ENCODE results near the gene AATK.

DNA sequence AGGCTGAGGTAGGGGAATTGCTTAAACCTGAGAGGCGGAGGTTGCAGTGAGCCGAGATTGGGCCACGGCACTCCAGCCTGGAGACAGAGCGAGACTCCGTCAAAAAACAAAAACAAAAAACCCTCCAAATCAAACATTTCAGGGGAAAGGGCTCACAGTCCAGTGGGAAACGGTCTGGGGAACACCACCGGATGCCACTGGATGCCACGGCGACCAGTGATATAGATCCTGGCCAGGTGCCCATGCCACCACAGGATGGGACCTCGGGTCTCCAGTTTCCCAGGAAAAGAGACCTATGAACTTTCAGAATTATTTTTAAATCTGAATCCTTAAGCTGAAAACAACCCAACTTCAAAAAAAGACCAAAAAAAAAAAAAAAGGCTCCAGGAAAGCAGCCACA lies 44.4 kb upstream of the AATK start:
- TF ChIP-seq, protein P1, sequence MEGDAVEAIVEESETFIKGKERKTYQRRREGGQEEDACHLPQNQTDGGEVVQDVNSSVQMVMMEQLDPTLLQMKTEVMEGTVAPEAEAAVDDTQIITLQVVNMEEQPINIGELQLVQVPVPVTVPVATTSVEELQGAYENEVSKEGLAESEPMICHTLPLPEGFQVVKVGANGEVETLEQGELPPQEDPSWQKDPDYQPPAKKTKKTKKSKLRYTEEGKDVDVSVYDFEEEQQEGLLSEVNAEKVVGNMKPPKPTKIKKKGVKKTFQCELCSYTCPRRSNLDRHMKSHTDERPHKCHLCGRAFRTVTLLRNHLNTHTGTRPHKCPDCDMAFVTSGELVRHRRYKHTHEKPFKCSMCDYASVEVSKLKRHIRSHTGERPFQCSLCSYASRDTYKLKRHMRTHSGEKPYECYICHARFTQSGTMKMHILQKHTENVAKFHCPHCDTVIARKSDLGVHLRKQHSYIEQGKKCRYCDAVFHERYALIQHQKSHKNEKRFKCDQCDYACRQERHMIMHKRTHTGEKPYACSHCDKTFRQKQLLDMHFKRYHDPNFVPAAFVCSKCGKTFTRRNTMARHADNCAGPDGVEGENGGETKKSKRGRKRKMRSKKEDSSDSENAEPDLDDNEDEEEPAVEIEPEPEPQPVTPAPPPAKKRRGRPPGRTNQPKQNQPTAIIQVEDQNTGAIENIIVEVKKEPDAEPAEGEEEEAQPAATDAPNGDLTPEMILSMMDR (IDR thresholded peaks at IDR 0.05): no peak
- no peak for TF ChIP-seq POLR2A (IDR thresholded peaks at IDR 0.05)
